ENCODE data around the gene MAP3K4. TPM values are rescaled to one million over a fixed set of nuclear protein-coding genes. Genes with fewer than 3 reads are reported as not detected.

Gene MAP3K4, protein sequence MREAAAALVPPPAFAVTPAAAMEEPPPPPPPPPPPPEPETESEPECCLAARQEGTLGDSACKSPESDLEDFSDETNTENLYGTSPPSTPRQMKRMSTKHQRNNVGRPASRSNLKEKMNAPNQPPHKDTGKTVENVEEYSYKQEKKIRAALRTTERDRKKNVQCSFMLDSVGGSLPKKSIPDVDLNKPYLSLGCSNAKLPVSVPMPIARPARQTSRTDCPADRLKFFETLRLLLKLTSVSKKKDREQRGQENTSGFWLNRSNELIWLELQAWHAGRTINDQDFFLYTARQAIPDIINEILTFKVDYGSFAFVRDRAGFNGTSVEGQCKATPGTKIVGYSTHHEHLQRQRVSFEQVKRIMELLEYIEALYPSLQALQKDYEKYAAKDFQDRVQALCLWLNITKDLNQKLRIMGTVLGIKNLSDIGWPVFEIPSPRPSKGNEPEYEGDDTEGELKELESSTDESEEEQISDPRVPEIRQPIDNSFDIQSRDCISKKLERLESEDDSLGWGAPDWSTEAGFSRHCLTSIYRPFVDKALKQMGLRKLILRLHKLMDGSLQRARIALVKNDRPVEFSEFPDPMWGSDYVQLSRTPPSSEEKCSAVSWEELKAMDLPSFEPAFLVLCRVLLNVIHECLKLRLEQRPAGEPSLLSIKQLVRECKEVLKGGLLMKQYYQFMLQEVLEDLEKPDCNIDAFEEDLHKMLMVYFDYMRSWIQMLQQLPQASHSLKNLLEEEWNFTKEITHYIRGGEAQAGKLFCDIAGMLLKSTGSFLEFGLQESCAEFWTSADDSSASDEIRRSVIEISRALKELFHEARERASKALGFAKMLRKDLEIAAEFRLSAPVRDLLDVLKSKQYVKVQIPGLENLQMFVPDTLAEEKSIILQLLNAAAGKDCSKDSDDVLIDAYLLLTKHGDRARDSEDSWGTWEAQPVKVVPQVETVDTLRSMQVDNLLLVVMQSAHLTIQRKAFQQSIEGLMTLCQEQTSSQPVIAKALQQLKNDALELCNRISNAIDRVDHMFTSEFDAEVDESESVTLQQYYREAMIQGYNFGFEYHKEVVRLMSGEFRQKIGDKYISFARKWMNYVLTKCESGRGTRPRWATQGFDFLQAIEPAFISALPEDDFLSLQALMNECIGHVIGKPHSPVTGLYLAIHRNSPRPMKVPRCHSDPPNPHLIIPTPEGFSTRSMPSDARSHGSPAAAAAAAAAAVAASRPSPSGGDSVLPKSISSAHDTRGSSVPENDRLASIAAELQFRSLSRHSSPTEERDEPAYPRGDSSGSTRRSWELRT (N-terminal part only)
- 10 to 100 TPM; 11.9 to 37.0 (median 22.0) TPM for total RNA-seq
- polyA plus RNA-seq = 10 to 100 TPM; 14.7 to 17.4 (median 16.2) TPM
- long read RNA-seq, donor 1 = 0 reads
- long read RNA-seq, donor 2 = 0 reads
- long read RNA-seq, donor 3, full-length matches to known transcripts = 1 of 1 reads
- long read RNA-seq, donor 3, partial matches to known transcripts = 0 of 1 reads
- long read RNA-seq, donor 3, other reads (novel, unspliced or antisense) = 0 of 1 reads
- long read RNA-seq, donor 4, partial matches to known transcripts = 5 of 5 reads
- long read RNA-seq, donor 4, other reads (novel, unspliced or antisense) = 0 of 5 reads
- long read RNA-seq, donor 5, full-length matches to known transcripts = 10 of 16 reads
- long read RNA-seq, donor 5, partial matches to known transcripts = 2 of 16 reads
- long read RNA-seq, donor 5, other reads (novel, unspliced or antisense) = 4 of 16 reads
- long read RNA-seq, donor 6, partial matches to known transcripts = 4 of 4 reads
- long read RNA-seq, donor 6, other reads (novel, unspliced or antisense) = 0 of 4 reads
- long read RNA-seq, donor 7 = 0 reads
- long read RNA-seq, donor 8, full-length matches to known transcripts = 1 of 1 reads
- long read RNA-seq, donor 8, partial matches to known transcripts = 0 of 1 reads
- long read RNA-seq, donor 8, other reads (novel, unspliced or antisense) = 0 of 1 reads
- long read RNA-seq, donor 9 = 0 reads
- long read RNA-seq, donor 10 = 0 reads

DNA sequence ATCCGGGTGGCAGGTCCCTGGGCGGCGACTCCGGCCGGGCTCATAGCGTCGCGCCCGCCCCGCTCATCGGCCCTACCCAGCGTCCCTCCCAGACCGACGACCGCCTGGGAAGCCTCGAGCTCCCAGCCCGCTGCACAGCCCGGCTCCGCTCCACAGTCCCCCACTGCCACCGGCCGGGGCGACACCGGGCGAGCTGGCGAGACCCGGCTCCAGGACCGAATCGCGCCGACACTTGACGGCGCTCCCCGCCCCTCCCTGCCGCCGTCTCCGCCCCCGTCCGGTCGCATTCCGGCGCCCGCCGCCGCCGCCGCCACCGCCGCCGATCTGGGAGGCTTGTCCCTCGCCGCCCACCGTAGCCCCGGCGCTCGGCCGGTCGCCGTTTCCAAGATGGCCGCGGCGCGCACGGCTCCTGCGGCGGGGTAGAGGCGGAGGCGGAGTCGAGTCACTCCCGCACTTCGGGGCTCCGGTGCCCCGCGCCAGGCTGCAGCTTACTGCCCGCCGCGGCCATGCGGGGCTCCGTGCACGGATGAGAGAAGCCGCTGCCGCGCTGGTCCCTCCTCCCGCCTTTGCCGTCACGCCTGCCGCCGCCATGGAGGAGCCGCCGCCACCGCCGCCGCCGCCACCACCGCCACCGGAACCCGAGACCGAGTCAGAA, at the start of gene MAP3K4:
Gene MAP3K4, plus strand, starts transcription at position 364 of the 655 bp plus-strand sequence. Its CDS starts 163 bp downstream, at position 527.
- TF ChIP-seq, protein P1, sequence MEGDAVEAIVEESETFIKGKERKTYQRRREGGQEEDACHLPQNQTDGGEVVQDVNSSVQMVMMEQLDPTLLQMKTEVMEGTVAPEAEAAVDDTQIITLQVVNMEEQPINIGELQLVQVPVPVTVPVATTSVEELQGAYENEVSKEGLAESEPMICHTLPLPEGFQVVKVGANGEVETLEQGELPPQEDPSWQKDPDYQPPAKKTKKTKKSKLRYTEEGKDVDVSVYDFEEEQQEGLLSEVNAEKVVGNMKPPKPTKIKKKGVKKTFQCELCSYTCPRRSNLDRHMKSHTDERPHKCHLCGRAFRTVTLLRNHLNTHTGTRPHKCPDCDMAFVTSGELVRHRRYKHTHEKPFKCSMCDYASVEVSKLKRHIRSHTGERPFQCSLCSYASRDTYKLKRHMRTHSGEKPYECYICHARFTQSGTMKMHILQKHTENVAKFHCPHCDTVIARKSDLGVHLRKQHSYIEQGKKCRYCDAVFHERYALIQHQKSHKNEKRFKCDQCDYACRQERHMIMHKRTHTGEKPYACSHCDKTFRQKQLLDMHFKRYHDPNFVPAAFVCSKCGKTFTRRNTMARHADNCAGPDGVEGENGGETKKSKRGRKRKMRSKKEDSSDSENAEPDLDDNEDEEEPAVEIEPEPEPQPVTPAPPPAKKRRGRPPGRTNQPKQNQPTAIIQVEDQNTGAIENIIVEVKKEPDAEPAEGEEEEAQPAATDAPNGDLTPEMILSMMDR (IDR thresholded peaks at IDR 0.05) = peak in 1 of 6 experiments; percentile 1
- TF ChIP-seq POLR2A (IDR thresholded peaks at IDR 0.05) = peak; percentile 33 to 72
- H3K4me1 ChIP-seq (replicated peaks in 1 of 2) = peaks cover 4 to 13% of the 10 kb centered on the region in 2 donors
- whole genome bisulfite sequencing, 4 donors = 0 to 1% (median 0%) methylated on average over 33 to 97 of the region's 97 CpGs; no CpG with 5 or more reads in 1 of the 4 donors

DNA sequence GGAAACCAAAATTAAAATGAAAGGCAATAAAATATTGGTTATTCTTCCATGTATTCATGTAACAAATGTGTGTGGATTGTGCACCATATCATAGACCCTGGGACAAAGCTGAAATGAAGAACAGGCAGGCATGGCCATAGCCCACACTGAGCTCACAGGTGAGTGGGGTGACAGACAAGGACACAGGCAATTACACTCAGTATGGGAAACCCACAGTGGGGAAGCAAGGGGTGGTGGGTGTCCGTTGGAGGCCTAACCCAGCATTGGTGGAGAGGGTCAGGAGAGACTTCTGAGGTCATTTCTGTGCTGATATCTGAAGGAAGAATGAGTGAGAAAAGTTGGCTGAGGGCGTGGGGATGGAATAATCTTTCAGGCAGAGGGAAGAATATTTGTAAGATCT, 47.6 kb upstream of the MAP3K4 start:
- Histone ChIP-seq H3K27ac (no peak overlapping the region), H3K9me3 (replicated peaks in 1 of 3) (no peaks in the 10 kb centered on the region), H3K4me1 (replicated peaks in 1 of 2) (no peaks in the 10 kb centered on the region), H3K27me3 (no peaks in the 10 kb centered on the region), H3K4me3 (no peak overlapping the region), H3K36me3 (replicated peaks in 1 of 2) (no peaks in the 10 kb centered on the region)
- TF ChIP-seq, protein P1 (IDR thresholded peaks at IDR 0.05) = no peak
- intact Hi-C loops (cut with DNase I) = no loop called here
- no peak for DNase-seq
- WGBS, 4 donors = 69 to 84% (median 80%) methylated on average over 2 of the region's 2 CpGs

More for the DNA sequence above, at the start of gene MAP3K4:
- H3K9me3 ChIP-seq (replicated peaks in 1 of 3) = no peaks in the 10 kb centered on the region
- peak within 1 kb of the TSS; percentile 33 to 98 (median 88) for H3K4me3 ChIP-seq
- no peaks in the 10 kb centered on the region for H3K36me3 ChIP-seq (replicated peaks in 1 of 2)
- no peaks in the 10 kb centered on the region for H3K27me3 ChIP-seq
- intact Hi-C loops (cut with DNase I) = loop anchor here in 1 of 2 donors (5.0 kb wide), 1 partner anchor 59 kb away; no protein-coding TSS in a partner anchor
- DNase-seq = peak; percentile 76 to 86 (median 79)
- peak within 1 kb of the TSS; percentile 85 to 92 (median 91) for H3K27ac ChIP-seq

DNA sequence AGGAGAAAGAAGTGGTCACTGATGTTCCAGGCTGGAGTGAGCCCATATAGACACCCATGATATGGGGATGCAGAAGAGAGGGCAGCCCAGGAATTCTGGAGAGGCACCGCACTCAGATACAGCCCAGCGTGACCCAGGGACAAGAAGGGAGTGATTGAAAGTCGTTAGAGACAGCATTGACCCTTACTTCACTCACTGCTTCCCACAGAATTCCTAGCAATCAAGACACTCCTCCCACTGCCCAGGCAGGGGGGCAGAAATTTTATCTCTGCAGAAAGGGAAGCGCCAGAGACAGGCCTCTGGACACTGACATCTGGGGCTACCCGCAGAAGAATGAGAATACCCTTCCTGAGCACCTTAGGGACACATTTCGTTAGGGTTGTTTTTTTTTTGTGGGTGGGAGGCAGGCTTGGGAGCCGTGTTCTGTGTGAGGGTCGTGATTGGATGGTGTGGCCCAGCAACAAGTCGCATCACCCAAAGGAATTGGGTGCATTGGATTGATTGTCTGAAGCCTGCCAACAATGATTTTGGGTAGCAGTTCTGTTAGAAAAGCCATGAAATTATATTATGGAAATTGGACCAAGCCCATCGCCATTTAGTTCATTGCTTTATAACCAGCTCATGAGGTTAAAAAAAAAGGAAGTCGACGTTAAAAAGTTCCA, 45.9 kb upstream of the MAP3K4 start:
- H3K27ac ChIP-seq = no peak overlapping the region
- no peaks in the 10 kb centered on the region for H3K36me3 ChIP-seq (replicated peaks in 1 of 2)
- DNase-seq = no peak
- intact Hi-C loops (cut with DNase I) = no loop called here
- no peak overlapping the region for H3K4me3 ChIP-seq
- no peaks in the 10 kb centered on the region for H3K9me3 ChIP-seq (replicated peaks in 1 of 3)
- WGBS, 4 donors = 63 to 73% (median 67%) methylated on average over 12 of the region's 12 CpGs
- no peaks in the 10 kb centered on the region for H3K4me1 ChIP-seq (replicated peaks in 1 of 2)
- TF ChIP-seq, protein P1 (IDR thresholded peaks at IDR 0.05) = no peak
- no peak for TF ChIP-seq POLR2A (IDR thresholded peaks at IDR 0.05)
- no peaks in the 10 kb centered on the region for H3K27me3 ChIP-seq
